Measurements from ENCODE around the gene MDM2. TPM values are rescaled to one million over a fixed set of nuclear protein-coding genes. Genes with fewer than 3 reads are reported as not detected.

MDM2 gene
- total and polyA plus RNA-seq, 10 of the 15 experiments (the other 5 are each of a cell fraction or from before 2014, with no cell fraction given): 48.2 to 174 (median 85.0) TPM

GRCh38 chr12:68809190-68810026 is 1.4 kb downstream of the MDM2 start (continued):
- TF ChIP-seq USF2 (IDR thresholded peaks at IDR 0.05; ENCODE audit: borderline replicate concordance, low read depth, low read length) (no peak), IRF4 (IDR thresholded peaks at IDR 0.05; ENCODE audit: low read depth, low read length) (no peak), HSF1 (IDR thresholded peaks at IDR 0.05; ENCODE audit: low read depth, low read length) (no peak), ZBTB11 (CRISPR knock-in tag; IDR thresholded peaks at IDR 0.05) (peak; percentile 51; the same call in 1 of the 2 replicates), ATF3 (IDR thresholded peaks at IDR 0.05; ENCODE audit: borderline replicate concordance, extremely low read depth, low read depth, low read length) (no peak), POLR2AphosphoS5 (IDR thresholded peaks at IDR 0.05; ENCODE audit: low read length) (peak; percentile 39; the same call in 1 of the 2 replicates), ZNF622 (IDR thresholded peaks at IDR 0.05) (no peak), NR2C2 (IDR thresholded peaks at IDR 0.05; ENCODE audit: borderline replicate concordance, control insufficient read depth, insufficient read length, low read depth) (no peak), SRF (IDR thresholded peaks at IDR 0.05; ENCODE audit: low read depth in 2 of 2, low read length in 2 of 2) (no peak), MTA3 (IDR thresholded peaks at IDR 0.05; ENCODE audit: borderline replicate concordance, low read length) (no peak), YBX1 (IDR thresholded peaks at IDR 0.05) (no peak), HCFC1 (IDR thresholded peaks at IDR 0.05; ENCODE audit: low read length) (no peak), EED (IDR thresholded peaks at IDR 0.05; ENCODE audit: low read depth) (no peak), NR2C1 (IDR thresholded peaks at IDR 0.05) (no peak), MYB (IDR thresholded peaks at IDR 0.05; ENCODE audit: borderline replicate concordance, low read depth, low read length) (no peak), SIX5 (IDR thresholded peaks at IDR 0.05; ENCODE audit: low read depth, low read length, severe bottlenecking) (no peak), ETV6 (conservative IDR thresholded peaks at IDR 0.05 in 1 of 2, IDR thresholded peaks at IDR 0.05 in 1 of 2; ENCODE audit: borderline replicate concordance in 1 of 2, low read depth in 1 of 2) (no peak), EGR1 (IDR thresholded peaks at IDR 0.05; ENCODE audit: borderline replicate concordance in 1 of 2, low read depth in 2 of 2, low read length in 2 of 2) (no peak), JUNB (IDR thresholded peaks at IDR 0.05) (no peak), BCLAF1 (IDR thresholded peaks at IDR 0.05) (no peak)

Measured in GM12878 (cell line).